Measurements from ENCODE around the gene CNOT4. TPM values are rescaled to one million over a fixed set of nuclear protein-coding genes. Genes with fewer than 3 reads are reported as not detected.
"Not testable (repeated sequence)": the region's sequence is repeated elsewhere in the genome, so short reads cannot be mapped to it uniquely, and the experiment has no call there.

CNOT4 gene
- polyA plus RNA-seq, 4 donors: 28.8 to 41.4 (median 36.0) TPM

DNA sequence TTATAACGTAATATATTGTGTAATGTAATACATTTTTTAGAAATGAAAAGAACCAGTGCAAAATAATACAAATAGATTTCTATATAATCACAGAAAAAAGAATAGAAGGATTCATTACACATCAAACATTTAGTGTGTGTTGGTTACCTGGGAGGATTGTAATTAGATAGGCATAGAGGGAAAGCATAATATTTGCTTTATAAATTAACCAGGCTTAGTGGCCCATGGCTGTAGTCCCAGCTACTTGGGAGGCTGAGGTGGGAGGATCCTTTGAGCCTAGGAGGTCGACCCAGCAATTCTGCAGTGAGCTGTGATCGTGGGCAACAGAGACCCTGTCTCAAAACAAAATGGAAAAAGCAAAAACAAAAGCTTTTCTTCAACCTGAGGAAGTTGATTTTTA is 5.0 kb upstream of the CNOT4 start:
- DNase-seq (ENCODE audit: low read depth in 4 of 4, low spot score in 3 of 4): no peak

DNA sequence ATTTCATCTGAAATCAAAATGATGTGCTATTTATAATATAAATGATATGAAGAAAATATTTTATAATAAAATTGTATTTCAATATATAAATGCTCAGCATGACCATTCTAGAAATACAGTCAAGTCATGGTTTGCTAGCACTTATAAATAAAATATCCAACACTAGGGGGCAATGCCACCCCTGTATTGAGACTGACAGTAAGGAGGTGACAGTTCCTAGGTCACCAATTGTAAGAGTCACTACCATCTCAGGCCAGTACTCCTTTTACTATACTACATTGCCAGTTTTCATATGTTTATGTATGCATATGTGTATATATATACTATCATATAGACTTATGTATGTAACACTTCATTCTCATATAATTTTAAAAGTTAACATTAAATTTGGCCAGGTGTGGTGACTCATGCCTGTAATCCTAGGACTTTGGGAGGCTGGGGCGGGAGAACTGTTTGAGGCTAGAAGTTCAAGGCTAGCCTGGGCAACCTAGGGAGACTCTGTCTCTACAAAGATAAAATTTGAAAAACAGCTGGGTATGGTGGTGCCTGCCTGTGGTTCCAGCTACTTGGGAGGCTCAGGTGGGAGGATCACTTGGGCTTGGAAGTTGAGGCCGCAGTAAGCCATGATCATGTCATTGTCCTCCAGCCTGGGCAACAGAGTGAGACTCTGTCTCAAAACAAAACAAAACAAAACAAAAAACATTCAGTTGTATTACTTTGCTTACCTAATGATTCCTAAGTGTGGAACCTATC is 2.4 kb upstream of the CNOT4 start:
- DNase-seq (ENCODE audit: low read depth in 4 of 4, low spot score in 3 of 4): peak in 3 of 4 donors; percentile 11 to 16 (median 13)

DNA sequence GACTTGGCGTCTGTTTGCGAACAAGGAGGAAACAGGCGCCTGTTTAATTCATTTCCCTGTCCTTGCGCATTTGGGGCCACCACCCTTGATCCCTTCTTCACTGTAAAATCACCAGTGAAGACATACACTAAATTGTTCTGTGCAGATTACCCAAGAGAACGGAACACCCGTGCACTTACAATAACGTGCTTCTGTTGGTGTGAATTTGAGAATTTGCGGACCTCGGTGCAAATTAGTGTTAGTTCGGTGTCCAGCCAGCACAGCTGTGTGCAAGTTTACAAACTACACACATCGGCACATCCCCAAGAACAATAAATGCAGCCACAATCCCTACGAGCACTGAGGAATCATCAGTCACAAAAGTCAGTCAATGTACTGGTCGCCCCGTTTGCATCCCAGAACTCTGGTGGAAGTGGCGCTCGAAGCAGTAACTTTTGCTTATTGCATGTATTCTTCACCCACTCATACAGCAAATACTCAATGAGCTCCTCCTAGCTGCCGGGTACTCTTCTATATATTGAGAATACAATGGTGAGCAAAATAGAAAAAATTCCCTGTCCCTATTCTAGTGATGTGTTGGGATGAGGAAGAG is 786 bp upstream of the CNOT4 start:
- peak in 2 of 4 donors; percentile 10 to 11 for DNase-seq (ENCODE audit: low read depth in 4 of 4, low spot score in 3 of 4)

DNA sequence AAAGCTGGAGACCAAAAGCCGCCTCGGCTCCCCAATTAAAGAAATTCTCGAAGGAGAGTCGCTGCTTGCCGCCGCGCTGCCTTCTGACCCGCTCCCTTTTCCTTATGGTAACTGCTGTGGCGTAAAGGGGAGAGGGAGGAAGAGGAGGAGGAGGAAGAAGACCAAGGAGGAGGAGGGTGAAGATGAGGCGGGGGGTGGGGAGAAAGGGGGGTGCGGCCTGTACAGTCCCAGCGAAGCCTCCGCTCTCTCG is 388 bp downstream of the CNOT4 start:
- no peak for DNase-seq (ENCODE audit: low read depth in 4 of 4, low spot score in 3 of 4)

DNA sequence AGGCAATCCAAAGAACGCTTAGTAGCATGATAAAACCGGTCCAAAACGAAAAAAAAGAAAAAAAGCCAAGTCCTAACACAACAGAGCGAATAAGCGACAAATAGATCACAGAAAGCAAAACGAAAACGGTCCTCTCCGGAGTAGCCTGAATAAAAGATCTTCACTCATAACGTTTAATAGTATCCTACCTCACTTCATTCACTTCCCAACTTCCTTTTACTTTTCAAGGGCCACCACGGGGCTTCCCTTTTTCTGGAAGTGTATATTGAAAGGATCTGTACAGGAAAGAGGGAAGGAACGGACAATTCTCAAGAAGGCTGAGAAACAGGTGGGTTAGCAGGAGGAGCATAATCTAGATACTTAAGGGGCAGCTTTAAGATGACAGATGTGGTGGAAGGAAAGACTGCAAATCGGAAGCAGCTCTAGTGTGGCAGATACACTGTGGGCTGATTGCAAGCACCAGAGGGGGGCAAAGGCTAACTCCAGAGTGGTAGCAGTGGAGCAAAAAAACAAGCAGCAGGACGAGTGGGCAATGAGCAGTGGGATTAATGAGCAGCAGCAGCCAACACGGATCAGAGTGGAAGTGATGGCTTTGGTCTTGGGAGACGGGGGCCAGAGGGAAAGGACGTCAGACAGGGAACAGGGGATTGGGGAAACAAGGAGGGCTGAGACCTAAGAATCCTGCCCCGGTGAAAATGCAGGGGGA is 866 bp downstream of the CNOT4 start:
- peak; percentile 12 to 30 (median 22) for DNase-seq (ENCODE audit: low read depth in 4 of 4, low spot score in 3 of 4)

DNA sequence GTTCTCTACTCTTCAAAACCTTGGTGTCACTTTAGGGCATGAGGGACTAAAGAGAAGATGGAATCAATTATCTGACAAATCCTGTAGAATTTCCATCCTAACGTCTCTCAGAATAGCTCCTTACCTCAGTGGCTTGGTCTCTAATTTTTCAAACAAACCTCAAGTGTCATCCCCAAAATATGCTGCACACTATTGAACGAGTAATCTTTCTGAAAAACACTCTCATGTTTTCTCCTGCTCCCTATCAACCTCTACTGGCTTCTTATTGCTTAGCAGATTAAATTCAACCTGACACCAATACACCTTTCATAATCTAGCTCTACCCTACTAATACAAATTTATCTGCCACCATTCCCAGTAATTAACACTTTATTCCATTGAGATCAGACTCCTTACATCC is 8.5 kb downstream of the CNOT4 start:
- no peak for DNase-seq (ENCODE audit: low read depth in 4 of 4, low spot score in 3 of 4)

DNA sequence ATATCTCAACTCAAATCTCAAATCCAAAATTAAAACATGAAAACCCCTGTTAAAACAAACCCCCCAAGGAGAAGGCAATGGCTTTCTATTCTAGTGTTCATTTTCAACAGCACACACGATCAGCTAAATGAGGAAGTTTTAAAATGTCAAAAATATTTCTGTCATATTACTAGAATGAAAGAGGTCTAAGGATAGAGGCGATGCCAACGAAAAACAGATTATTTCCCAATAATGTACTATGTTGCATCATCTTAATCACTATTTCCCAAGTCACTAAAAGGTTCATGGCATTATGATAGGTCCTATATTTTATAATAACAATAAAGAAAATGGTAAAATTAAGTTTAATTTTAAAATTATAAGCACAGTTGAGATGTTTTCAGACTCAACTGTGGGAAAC is 10.1 kb downstream of the CNOT4 start:
- no peak for DNase-seq (ENCODE audit: low read depth in 4 of 4, low spot score in 3 of 4)

DNA sequence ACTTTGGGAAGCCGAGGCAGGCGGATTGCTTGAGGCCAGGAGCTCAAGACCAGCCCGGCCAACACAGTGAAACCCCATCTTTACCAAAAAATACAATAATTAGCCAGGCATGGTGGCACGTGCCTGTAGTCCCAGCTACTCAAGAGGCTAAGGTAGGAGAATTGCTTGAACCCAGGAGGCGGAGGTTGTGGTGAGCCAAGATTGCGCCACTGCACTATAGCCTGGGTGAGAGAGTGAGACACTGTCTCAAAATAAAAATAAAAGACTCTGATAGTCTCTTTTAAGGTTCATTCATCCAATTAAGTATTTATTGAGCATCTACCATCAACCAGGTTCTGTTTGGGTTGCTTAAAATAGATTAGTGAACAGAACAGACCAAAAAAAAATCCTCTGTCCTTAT is 12.7 kb downstream of the CNOT4 start:
- DNase-seq (ENCODE audit: low read depth in 4 of 4, low spot score in 3 of 4): not testable (repeated sequence)

DNA sequence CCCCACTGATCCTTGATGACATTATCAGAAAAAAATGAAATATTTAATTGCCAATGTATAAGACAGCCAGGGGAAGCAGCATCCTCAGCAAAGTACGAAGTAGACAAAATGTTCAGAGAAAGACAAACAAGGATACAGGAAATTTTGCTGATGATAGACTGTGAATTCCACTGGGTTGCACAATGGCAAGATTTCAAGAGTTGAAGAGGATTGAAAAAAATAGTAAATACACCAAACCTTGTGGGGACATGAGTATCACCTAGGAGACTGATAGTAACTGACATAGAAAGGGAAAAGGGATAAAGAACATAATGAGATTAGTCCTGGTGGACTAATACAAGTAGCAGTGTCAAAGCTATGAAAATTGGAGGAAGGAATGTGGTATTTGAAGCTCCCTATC is 16.5 kb downstream of the CNOT4 start:
- DNase-seq (ENCODE audit: low read depth in 4 of 4, low spot score in 3 of 4): no peak

DNA sequence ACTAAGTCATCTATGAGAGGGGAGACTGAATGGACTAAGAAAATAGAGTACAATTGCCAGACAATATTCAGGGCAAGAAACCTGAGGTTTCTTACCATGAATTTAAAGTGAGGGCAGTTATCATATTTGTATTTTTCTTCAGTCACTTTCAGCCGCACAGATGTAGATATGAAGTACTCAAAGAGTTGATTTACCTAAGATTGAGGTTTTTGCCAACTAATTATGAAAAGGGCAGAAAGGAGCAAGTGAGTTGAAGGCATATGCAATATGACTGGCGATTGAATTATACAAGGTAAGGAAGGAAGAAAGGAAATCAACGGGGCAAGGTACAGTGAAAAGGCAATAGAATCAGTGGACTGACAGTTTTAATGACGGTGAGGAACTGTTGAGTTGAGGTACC is 17.8 kb downstream of the CNOT4 start:
- no peak for DNase-seq (ENCODE audit: low read depth in 4 of 4, low spot score in 3 of 4)

DNA sequence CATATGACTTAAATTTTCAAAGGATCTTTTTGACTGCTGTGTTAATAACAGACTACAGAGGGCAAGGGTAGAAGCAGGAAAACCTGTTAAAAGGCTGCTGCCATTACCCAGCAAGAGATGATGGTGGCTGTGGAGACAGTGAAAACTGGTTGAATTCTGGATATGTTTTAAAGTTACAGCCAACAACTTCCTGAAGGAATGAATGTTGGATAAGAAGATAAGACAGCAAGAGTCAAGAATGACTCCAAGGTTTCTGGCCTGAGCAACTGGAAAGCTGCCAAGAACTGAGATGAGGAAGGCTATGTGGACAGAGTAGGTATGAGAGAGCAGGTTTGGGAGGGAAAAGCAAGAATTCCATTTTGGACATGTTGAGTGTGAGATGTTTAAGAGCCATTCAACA is 19.1 kb downstream of the CNOT4 start:
- DNase-seq (ENCODE audit: low read depth in 4 of 4, low spot score in 3 of 4): no peak

DNA sequence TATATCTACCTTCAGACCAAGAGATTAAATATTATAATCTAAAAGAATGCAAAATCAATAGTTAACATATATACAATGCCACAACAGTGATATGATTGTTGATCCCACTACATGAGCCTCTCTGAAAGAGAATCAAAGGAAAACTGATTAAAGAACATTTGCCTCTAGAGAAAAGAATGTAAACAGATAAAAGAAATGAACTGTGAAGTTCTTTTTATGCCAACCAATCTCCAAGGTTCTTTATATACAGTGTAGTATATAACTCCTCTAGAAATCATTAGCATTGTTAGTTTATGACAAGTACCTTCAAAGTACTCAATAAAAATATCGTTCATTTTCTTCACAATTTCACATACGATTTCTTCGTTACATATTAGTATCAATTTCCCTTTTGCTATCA is 20.1 kb downstream of the CNOT4 start:
- DNase-seq (ENCODE audit: low read depth in 4 of 4, low spot score in 3 of 4): no peak

DNA sequence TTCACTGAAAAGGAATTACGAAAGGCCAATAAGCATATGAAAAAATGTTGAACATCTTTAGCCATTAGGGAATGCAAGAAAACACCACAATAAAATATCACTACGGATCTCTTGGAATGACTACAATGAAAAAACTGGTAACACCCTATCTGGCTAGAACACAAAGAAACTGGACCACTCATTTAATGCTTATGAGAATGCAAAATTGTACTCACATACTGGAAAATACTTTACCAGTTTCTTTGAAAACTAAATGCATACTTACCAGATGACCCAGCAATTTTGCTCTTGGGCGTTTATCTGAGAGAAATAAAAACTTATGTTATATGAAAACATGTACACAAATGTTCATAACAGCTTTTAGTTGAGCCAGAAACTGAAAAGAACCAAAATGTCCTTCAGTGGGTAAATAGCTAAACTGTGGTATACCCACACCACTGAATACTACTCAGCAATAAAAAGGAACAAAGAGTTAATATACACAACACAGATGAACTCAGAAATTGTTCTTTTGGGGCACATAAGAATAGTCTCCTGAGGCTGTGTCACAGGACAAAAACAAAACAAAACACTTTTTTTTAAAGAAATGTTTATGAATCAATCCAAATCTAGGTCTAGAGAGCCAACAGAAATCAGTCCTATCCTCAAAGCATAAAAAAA is 23.5 kb downstream of the CNOT4 start:
- DNase-seq (ENCODE audit: low read depth in 4 of 4, low spot score in 3 of 4): no peak

DNA sequence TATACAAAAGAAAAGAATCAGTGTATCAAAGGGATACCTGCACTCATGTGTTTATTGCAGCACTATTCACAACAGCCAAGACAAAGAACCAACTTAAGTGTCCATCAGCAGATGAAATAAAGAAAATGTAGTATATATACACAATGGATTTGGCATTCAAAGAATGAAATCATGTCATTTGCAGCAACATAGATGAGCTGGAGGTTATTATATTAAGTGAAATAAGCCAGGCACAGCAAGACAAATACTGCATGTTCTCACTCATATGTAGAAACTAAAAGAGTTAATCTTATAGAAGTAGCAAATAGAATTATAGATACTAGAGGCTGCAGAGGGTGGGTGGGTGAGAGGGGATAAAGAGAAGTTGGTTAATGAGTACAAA is 28.3 kb downstream of the CNOT4 start:
- no peak for DNase-seq (ENCODE audit: low read depth in 4 of 4, low spot score in 3 of 4)

DNA sequence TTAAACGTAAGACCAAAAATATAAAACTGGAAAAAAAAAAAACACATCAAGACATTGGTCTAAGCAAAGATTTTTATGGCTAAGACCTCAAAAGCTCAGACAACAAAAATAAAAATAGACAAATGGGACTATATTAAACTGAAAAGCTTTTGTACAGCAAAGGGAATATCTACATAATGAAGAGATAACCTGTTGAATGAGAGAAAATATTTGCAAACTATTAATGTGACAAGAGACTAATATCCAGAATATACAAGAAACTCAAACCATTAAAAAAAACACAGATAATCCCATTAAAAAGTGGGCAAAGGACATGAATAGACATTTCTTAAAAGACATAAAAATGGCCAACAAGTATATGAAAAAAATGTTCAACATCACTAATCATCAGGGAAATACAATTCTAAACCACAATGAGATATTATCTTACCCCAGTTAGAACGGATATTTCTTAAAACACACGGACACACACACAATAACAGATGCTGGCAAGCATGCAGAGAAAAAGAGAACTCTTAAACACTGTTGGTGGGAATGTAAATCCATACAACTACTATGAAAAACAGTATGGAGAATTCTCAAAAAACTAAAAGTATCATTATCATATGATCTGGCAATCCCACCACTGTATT is 28.8 kb downstream of the CNOT4 start:
- no peak for DNase-seq (ENCODE audit: low read depth in 4 of 4, low spot score in 3 of 4)

DNA sequence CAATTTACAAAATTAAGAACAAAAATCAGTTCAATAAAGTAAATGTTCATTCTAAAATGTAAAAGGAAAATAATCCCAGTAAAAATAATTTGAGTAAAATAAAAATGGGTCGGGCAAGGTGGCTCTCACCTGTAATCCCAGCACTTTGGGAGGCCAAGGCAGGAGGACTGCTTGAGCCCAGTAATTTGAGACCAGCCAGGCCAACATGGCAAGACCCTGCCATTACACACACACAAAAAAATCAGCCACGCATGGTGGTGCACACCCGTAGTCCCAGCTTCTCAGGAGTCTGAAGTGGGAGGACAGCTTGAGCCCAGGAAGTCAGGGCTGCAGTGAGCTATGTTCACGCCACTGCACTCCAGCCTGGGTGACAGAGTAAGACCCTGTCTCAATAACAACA is 34.4 kb downstream of the CNOT4 start:
- DNase-seq (ENCODE audit: low read depth in 4 of 4, low spot score in 3 of 4): no peak

DNA sequence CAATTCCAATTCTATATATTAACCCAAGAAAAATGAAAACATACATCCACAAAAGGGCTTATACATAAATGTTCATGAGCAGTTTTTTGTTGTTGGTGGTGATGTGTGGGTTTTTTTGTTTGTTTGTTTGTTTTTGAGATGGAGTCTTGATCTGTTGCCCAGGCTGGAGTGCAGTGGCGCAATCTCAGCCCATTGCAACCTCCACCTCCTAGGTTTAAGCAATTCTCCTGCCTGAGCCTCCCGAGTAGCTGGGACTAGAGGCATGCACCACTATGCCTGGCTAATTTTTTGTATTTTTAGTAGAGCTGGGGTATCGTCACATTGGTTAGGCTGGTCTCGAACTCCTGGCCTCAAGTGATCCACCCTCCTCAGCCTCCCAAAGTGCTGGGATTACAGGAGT is 40.2 kb downstream of the CNOT4 start:
- DNase-seq (ENCODE audit: low read depth in 4 of 4, low spot score in 3 of 4): not testable (repeated sequence)

DNA sequence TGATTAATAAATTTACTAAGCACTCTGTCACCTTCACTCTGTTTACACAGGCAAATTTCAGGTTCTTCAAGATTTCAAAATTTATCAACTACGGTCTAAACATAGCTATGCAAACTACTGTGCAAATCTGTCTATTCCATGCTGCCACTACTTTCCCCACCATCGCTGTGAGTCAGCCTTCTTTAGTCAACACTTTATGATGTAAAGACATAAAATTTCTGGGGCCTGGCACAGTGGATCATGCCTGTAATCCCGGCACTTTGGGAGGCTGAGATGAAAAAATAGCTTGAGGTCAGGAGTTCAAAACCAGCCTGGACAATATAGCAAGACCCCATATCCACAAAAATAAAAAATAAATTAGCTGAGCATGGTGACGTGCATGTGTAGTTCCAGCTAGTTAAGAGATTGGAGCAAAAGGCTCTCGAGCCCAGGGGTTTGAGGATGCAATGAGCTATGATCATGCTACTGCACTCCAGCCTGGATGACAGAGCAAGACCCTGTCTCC is 42.6 kb downstream of the CNOT4 start:
- DNase-seq (ENCODE audit: low read depth in 4 of 4, low spot score in 3 of 4): no peak

DNA sequence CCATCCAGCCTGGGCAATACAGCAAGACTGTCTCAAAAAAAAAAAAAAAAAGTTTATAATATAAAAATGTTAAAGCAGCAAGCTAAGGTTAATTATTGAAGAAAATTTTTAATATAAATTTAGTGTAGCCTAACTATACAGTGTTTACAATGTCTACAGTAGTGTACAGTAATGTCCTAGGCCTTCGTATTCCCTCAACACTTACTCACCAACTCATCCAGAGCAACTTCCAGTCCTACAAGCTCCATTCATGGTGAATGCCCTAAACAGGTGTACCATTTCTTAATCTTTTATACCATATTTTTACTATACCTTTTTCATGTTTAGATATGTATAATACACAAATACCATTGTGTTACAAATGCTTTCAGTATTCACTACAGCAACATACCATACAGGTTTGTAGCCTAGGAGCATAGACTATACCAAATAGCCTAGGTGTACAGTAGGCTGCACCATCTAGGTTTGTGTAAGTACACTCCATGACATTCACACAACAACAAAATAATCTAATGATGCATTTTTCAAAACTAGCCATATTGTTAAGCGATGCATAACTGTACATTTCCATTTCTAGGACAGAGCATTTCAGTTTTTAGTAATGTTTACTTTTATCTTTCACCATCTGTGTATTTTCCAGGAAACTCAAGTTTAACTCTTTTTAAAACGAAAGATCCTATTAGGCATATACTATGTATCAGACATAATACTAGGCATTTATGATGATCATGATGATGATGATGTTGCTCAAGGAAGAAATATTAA is 43.3 kb downstream of the CNOT4 start:
- DNase-seq (ENCODE audit: low read depth in 4 of 4, low spot score in 3 of 4): no peak

DNA sequence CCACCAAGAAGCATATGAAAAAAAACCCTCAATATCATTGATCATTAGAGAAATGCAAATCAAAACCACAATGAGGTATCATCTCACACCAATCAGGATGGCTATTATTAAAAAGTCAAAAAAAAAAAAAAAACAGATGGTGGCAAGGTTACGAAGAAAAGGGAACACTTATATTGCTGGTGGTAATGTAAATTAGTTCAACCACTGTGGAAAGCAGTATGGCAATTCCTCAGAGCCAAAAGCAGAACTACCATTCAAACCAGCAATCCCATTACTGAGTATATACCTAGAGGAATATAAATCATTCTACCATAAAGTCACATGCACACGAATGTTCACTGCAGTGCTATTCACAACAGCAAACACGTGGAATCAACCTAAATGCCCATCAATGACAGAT is 46.0 kb downstream of the CNOT4 start:
- DNase-seq (ENCODE audit: low read depth in 4 of 4, low spot score in 3 of 4): no peak

Data from right renal pelvis (tissue), 4 donors.